Calu3 (cell line): ENCODE measurements around the gene MEA1. TPM values are rescaled to one million over a fixed set of nuclear protein-coding genes. Genes with fewer than 3 reads are reported as not detected.
A peak's percentile ranks its signal among the peaks of the same experiment; 100 is the strongest.

Source experiments
- BruUV-seq: library from RNA; stranded (reverse); fragments of 400-500 nt; replicated peaks from 2 replicates; lab custom pipeline; 2021; lab: Mats Ljungman, UMichigan
- CTCF ChIA-PET: fragments of 300-600 bp; sonication (Branson Sonifier 250); formaldehyde crosslinking; loops from one replicate; lab custom pipeline; 2022; ENCODE audit warnings: antibody characterized with exemption; lab: Charles Lee
- DNase-seq: peaks from one replicate; pipeline ENCODE4 v3.0.0; 2022
- H3K27ac Mint-ChIP-seq: one replicate; pipeline ENCODE4 v1.8.0; 2022; ENCODE audit warnings: mixed read lengths; ENCODE audit not compliant: unreplicated experiment
- H3K27me3 Mint-ChIP-seq: one replicate; pipeline ENCODE4 v1.8.0; 2022; ENCODE audit warnings: mixed read lengths; ENCODE audit not compliant: unreplicated experiment
- H3K36me3 Mint-ChIP-seq: one replicate; pipeline ENCODE4 v1.8.0; 2022; ENCODE audit warnings: mild to moderate bottlenecking, moderate library complexity, mixed read lengths; ENCODE audit not compliant: insufficient read depth, unreplicated experiment
- H3K4me1 Mint-ChIP-seq: one replicate; pipeline ENCODE4 v1.8.0; 2022; ENCODE audit warnings: mild to moderate bottlenecking, low read depth, mixed read lengths; ENCODE audit not compliant: unreplicated experiment
- H3K4me3 Mint-ChIP-seq: one replicate; pipeline ENCODE4 v1.8.0; 2022; ENCODE audit warnings: mild to moderate bottlenecking, low read depth, moderate library complexity, mixed read lengths; ENCODE audit not compliant: unreplicated experiment
- H3K9me3 Mint-ChIP-seq: one replicate; pipeline ENCODE4 v1.8.0; 2022; ENCODE audit warnings: low read depth, mixed read lengths; ENCODE audit not compliant: unreplicated experiment
- intact Hi-C: fragments of 100-400 bp; cut with micrococcal nuclease; formaldehyde crosslinking; loops from one replicate; pipeline ENCODE4 v1.10.0; 2022; ENCODE audit not compliant: unreplicated experiment
- total RNA-seq: library from RNA; stranded (reverse); gene quantifications from 2 replicates; pipeline ENCODE4 v1.2.3, GENCODE V29; 2022
- TF ChIP-seq, protein P1 (sequence below): fragments of 200-600 bp; IDR thresholded peaks from one replicate; pipeline ENCODE4 v1.8.0; 2022; ENCODE audit warnings: antibody characterized with exemption; ENCODE audit not compliant: unreplicated experiment

Gene MEA1
- total RNA-seq, 1 experiment from 2014 or later = 115 TPM

DNA sequence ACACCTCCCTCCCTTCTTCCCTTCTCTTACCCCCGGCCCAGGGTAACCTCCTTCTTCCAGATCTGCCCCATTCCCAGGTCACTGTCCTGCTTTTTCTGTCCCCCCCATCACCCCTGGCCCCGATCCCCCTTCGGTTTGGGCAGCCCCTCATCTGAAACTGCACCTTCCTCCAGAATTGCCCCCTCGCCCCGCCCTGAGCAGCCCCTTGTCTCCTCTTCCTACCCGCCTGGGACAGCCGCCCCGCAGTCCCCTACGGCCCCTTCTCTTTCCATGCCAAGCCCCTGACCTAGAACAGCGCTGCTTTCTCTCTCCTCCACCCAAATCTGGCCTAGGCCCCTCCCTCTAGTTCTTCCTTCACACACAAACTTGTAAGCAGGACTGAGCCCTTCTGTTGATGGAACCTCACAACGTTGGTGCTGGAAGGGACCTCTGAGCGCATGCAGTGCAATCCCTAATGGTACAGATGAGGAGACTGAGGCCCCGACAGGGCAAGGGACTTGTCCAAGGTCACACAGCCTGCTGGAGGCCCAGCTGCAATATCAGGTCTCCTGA, 28.7 kb downstream of the MEA1 start:
- H3K4me3 Mint-ChIP-seq = peak overlapping the region; percentile 84
- H3K4me1 Mint-ChIP-seq = peaks cover 36% of the 10 kb centered on the region
- H3K9me3 Mint-ChIP-seq = no peaks in the 10 kb centered on the region
- peak; percentile 19 for DNase-seq
- H3K27ac Mint-ChIP-seq = peak overlapping the region; percentile 24
- CTCF ChIA-PET = interaction anchor here (0.9 to 1.5 kb wide), 6 partner anchors 11 to 189 kb away, joined by 3 to 5 read pairs (median 4); partner anchors contain the start of gene CNPY3
- peaks cover 23% of the 10 kb centered on the region for H3K36me3 Mint-ChIP-seq
- H3K27me3 Mint-ChIP-seq = no peaks in the 10 kb centered on the region
- intact Hi-C loops = loop anchor here (5.0 kb wide), 1 partner anchor 83 kb away; no protein-coding TSS in a partner anchor
- BruUV-seq = no TSS peak
- TF ChIP-seq, protein P1, sequence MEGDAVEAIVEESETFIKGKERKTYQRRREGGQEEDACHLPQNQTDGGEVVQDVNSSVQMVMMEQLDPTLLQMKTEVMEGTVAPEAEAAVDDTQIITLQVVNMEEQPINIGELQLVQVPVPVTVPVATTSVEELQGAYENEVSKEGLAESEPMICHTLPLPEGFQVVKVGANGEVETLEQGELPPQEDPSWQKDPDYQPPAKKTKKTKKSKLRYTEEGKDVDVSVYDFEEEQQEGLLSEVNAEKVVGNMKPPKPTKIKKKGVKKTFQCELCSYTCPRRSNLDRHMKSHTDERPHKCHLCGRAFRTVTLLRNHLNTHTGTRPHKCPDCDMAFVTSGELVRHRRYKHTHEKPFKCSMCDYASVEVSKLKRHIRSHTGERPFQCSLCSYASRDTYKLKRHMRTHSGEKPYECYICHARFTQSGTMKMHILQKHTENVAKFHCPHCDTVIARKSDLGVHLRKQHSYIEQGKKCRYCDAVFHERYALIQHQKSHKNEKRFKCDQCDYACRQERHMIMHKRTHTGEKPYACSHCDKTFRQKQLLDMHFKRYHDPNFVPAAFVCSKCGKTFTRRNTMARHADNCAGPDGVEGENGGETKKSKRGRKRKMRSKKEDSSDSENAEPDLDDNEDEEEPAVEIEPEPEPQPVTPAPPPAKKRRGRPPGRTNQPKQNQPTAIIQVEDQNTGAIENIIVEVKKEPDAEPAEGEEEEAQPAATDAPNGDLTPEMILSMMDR = no peak

GRCh38 chr6:42984001-42984923, 29.5 kb downstream of the MEA1 start, which contains the start of gene PPP2R5D:
PPP2R5D (plus strand) TSS chr6:42984570; CDS start chr6:42984678, 108 bp downstream.
- Mint-ChIP-seq H3K4me1 (peaks cover 43% of the 10 kb centered on the region), H3K36me3 (peaks cover 26% of the 10 kb centered on the region), H3K27ac (peak within 1 kb of the TSS; percentile 24), H3K4me3 (peak within 1 kb of the TSS; percentile 84), H3K9me3 (no peaks in the 10 kb centered on the region), H3K27me3 (no peaks in the 10 kb centered on the region)
- CTCF ChIA-PET = interaction anchor here (0.6 to 1.5 kb wide), 16 partner anchors 10 to 695 kb away, joined by 3 to 6 read pairs (median 4); partner anchors contain the start of genes CNPY3, CUL7 and GNMT
- peak; percentile 99 for DNase-seq
- BruUV-seq = TSS peak; percentile 45
- intact Hi-C loops = loop anchor here (5.0 kb wide), 1 partner anchor 82 kb away; no protein-coding TSS in a partner anchor
- TF ChIP-seq, protein P1 = no peak

DNA sequence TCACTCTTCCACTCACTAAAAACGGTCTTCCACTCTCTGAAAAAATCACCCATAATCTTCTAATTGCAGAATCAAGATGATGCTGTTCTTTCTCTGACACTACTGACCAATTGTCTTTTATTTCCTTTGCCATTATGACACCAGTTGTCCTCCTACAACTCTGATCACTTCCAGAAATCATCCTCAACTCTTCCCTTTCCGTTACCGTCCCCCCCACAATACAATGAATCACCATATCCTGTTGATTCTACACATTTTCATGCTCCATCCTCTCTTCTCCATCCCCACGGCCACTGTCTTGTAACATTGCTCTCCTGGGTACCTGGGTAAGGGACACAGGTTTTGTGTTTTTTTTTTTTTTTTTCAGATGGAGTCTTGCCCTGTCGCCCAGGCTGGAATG, 31.9 kb downstream of the MEA1 start:
- no TSS peak for BruUV-seq
- Mint-ChIP-seq H3K4me3 (no peak overlapping the region), H3K27me3 (no peaks in the 10 kb centered on the region), H3K27ac (no peak overlapping the region), H3K4me1 (peaks cover 43% of the 10 kb centered on the region), H3K9me3 (no peaks in the 10 kb centered on the region), H3K36me3 (peaks cover 47% of the 10 kb centered on the region)
- intact Hi-C loops = loop anchor here (5.0 kb wide), 1 partner anchor 80 kb away; no protein-coding TSS in a partner anchor
- no peak for DNase-seq
- TF ChIP-seq, protein P1 = no peak
- CTCF ChIA-PET = no interaction called here

DNA sequence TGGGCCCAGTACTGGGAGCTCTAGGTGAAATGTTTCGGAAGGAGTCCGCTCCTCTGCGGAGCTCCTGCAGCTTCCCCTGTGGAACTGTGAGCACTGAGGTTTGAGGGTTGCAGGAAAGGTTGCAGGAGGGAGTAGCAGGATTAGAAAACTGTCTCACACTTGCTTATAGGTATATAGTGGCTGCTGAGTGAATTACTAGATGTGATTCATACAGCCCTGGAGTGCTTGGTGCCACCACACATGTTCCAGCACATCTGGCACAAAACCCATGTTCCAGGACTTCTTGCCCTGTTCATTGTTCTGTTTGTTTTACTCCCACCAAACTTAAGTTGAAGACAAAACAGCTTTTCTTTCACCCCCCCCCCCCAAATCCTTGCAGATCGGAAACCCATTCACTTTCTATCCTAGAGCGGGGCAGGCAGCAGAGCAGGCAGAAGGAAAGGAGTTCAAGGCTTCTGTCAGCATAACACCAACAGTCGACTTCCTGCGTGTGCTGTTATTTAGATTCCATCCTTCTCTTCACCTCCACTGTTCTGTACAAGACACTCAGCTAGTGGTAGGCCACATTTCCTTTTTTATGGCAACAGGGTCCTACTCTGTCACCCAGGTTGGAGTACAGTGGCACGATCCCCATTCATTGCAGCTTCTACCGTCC, 34.1 kb downstream of the MEA1 start:
- no TSS peak for BruUV-seq
- peaks cover 52% of the 10 kb centered on the region for H3K36me3 Mint-ChIP-seq
- peak overlapping the region; percentile 68 for H3K27ac Mint-ChIP-seq
- no peaks in the 10 kb centered on the region for H3K27me3 Mint-ChIP-seq
- no peak for DNase-seq
- H3K9me3 Mint-ChIP-seq = no peaks in the 10 kb centered on the region
- CTCF ChIA-PET = interaction anchor here (0.5 to 2.0 kb wide), 9 partner anchors 17 to 457 kb away, joined by 3 to 8 read pairs (median 4); partner anchors contain the start of genes CRIP3 and GNMT
- peaks cover 25% of the 10 kb centered on the region for H3K4me1 Mint-ChIP-seq
- TF ChIP-seq, protein P1 = no peak
- peak overlapping the region; percentile 86 for H3K4me3 Mint-ChIP-seq
- intact Hi-C loops = loop anchor here (5.0 kb wide), 1 partner anchor 77 kb away; no protein-coding TSS in a partner anchor
